CD4-positive, alpha-beta T cell treated with Interleukin-21 for 1 hour (primary cell): ENCODE results near the gene ZNF319.

Experiments used
- DNase-seq: peaks from one replicate; pipeline ENCODE4 v3.0.0-alpha.2; 2020

ZNF319 gene

GRCh38 chr16:57971848-57972247, 28.6 kb downstream of the ZNF319 start:
- DNase-seq = no peak

- no peak for DNase-seq
These were observed 29.5 kb downstream of the ZNF319 start, which contains the start of gene CNGB1 for GRCh38 chr16:57970970-57971369. Gene CNGB1, minus strand, starts transcription at chr16:57971128. Its CDS starts 3,842 bp downstream, at chr16:57967286.

- no peak for DNase-seq
These were observed 30.2 kb downstream of the ZNF319 start for GRCh38 chr16:57970319-57970718.

- no peak for DNase-seq
These were observed 30.9 kb downstream of the ZNF319 start for GRCh38 chr16:57969451-57970123.

- DNase-seq = no peak
These were observed 32.6 kb downstream of the ZNF319 start for GRCh38 chr16:57967916-57968315.

- no peak for DNase-seq
These were observed 33.5 kb downstream of the ZNF319 start for GRCh38 chr16:57966986-57967385.

GRCh38 chr16:57966204-57966771, 34.2 kb downstream of the ZNF319 start:
- no peak for DNase-seq

- DNase-seq = no peak
These were observed 36.2 kb downstream of the ZNF319 start for GRCh38 chr16:57964157-57964700.

- DNase-seq = no peak
These were observed 37.7 kb downstream of the ZNF319 start for GRCh38 chr16:57962756-57963155.

- DNase-seq = no peak
These were observed 38.4 kb downstream of the ZNF319 start for GRCh38 chr16:57962046-57962445.

GRCh38 chr16:57961538-57961937, 38.9 kb downstream of the ZNF319 start:
- DNase-seq = no peak

- DNase-seq = no peak
These were observed 39.5 kb downstream of the ZNF319 start for GRCh38 chr16:57960826-57961472.

- no peak for DNase-seq
These were observed 40.2 kb downstream of the ZNF319 start for GRCh38 chr16:57960310-57960709.

GRCh38 chr16:57959804-57960203, 40.7 kb downstream of the ZNF319 start:
- no peak for DNase-seq

- no peak for DNase-seq
These were observed 41.4 kb downstream of the ZNF319 start for GRCh38 chr16:57959121-57959520.

GRCh38 chr16:57958544-57958943, 41.9 kb downstream of the ZNF319 start:
- DNase-seq = no peak

GRCh38 chr16:57957673-57958392, 42.6 kb downstream of the ZNF319 start:
- no peak for DNase-seq

- DNase-seq = no peak
These were observed 43.4 kb downstream of the ZNF319 start for GRCh38 chr16:57956924-57957672.

- DNase-seq = no peak
These were observed 44.1 kb downstream of the ZNF319 start for GRCh38 chr16:57956270-57956808.

- DNase-seq = no peak
These were observed 44.8 kb downstream of the ZNF319 start for GRCh38 chr16:57955572-57956188.

- DNase-seq = no peak
These were observed 46.6 kb downstream of the ZNF319 start for GRCh38 chr16:57953857-57954256.

- DNase-seq = no peak
These were observed 47.6 kb downstream of the ZNF319 start for GRCh38 chr16:57952909-57953308.
